Measurements from ENCODE around the gene ANTXR1.

ANTXR1 gene

DNA sequence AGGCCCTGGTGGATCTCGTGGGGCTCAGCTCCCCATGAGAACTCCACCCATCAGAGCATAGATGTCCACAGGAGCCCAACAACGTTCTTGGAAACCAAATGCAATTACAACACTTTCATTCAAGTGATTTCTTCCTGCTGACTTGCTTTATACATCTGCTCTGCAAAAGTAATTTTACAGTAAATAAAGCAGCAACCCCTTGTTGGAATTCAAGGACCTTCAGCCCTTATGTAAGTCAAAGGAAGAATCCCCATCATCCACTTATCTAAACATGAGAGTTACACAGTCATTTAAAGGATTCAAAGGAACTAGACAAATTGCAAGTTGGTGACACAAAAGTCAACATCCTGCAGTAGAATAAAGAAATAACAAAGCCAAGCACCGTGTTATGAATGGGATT, 17.1 kb upstream of the ANTXR1 start:
- H3K36me3 ChIP-seq: no peaks in the 10 kb centered on the region
- TF ChIP-seq Cebpa-rat (IDR thresholded peaks at IDR 0.05): no peak

DNA sequence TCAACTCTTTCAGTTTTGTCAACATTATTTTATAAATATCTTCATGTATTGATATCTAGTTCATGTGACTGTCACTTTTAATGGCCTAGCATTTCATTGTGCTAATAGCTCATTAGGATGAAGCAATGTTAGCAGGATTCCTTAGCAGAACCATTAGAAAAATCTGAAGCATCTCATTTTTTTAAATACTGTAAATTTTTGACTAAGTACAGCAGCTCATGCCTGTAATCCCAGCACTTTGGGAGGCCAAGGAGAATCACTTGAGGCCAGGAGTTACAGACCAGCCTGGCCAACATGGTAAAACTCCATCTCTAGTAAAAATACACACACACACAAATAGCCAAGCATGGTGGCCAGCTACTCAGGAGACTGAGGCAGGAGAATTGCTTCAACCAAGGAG, 15.6 kb upstream of the ANTXR1 start:
- no peak for TF ChIP-seq Cebpa-rat (IDR thresholded peaks at IDR 0.05)
- Histone ChIP-seq H3K36me3 (no peaks in the 10 kb centered on the region), H3K4me1 (no peaks in the 10 kb centered on the region; a peak in 1 of 20 replicates), H3K9me3 (replicated peaks in 1 of 11) (peaks cover 10 to 21% (median 16%) of the 10 kb centered on the region in 11 experiments; a peak in 19 of 22 replicates), H3K9ac (no peak overlapping the region), H3K27me3 (no peaks in the 10 kb centered on the region), H4K20me1 (no peaks in the 10 kb centered on the region), H3K27ac (no peak overlapping the region), H3K4me2 (no peak overlapping the region), H3K4me3 (no peak overlapping the region)

More for the DNA sequence above, 17.1 kb upstream of the ANTXR1 start:
- H3K27ac ChIP-seq: no peak overlapping the region
- no peak overlapping the region for H3K4me2 ChIP-seq
- no peaks in the 10 kb centered on the region; a peak in 1 of 20 replicates for H3K4me1 ChIP-seq
- no peak overlapping the region for H3K4me3 ChIP-seq
- no peak overlapping the region for H3K9ac ChIP-seq
- no peaks in the 10 kb centered on the region for H3K27me3 ChIP-seq
- H4K20me1 ChIP-seq: no peaks in the 10 kb centered on the region
- H3K9me3 ChIP-seq (replicated peaks in 1 of 11): peaks cover 0 to 6% (median 3%) of the 10 kb centered on the region in 11 experiments; a peak in 8 of 22 replicates

DNA sequence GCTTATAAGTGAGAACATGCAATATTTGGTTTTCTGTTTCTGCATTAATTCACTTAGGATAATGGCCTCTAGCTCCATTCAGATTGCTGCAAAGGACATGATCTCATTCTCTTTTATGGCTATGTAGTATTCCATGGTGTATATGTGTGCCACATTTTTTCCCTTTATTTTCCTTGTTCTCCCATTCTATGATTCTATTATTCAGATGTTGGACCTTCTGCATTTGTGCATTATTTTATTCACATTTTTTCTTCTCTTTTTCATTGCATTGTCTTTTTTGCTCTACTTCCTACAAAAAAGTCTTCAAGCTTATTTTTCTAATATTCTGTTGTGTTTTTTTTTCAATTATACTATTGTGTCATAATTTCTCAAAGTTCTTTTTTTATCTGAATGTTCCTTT, 11.1 kb upstream of the ANTXR1 start:
- Histone ChIP-seq H3K9ac (no peak overlapping the region), H4K20me1 (no peaks in the 10 kb centered on the region), H3K9me3 (replicated peaks in 1 of 11) (peaks cover 13 to 37% (median 22%) of the 10 kb centered on the region in 11 experiments; a peak in 19 of 22 replicates), H3K4me3 (no peak overlapping the region), H3K36me3 (no peaks in the 10 kb centered on the region), H3K4me1 (no peaks in the 10 kb centered on the region; a peak in 1 of 20 replicates), H3K27me3 (no peaks in the 10 kb centered on the region), H3K27ac (no peak overlapping the region), H3K4me2 (no peak overlapping the region)
- TF ChIP-seq Cebpa-rat (IDR thresholded peaks at IDR 0.05): no peak

DNA sequence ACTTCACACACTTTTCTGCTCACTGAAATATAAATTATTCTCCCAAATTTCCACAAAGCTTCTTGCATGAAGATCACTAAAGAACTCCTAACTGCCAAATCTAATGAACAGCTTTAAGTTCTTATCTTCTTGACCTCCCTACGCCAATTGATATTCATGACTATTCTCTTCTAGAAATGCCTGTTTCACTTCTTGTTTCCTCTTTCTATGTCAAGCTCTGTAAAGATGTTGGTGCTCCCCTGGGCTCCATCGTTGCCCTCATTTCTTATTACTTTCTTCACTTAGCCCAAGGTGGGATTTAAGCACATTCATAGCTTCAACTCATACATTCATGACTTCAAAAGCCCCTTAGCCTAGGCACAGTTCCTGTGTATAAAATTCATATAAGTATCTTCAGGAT, 9.2 kb upstream of the ANTXR1 start:
- no peaks in the 10 kb centered on the region for H4K20me1 ChIP-seq
- H3K9me3 ChIP-seq (replicated peaks in 1 of 11): peaks cover 13 to 37% (median 22%) of the 10 kb centered on the region in 11 experiments; a peak in 19 of 22 replicates
- H3K27me3 ChIP-seq: no peaks in the 10 kb centered on the region
- no peaks in the 10 kb centered on the region for H3K36me3 ChIP-seq
- TF ChIP-seq Cebpa-rat (IDR thresholded peaks at IDR 0.05): no peak
- H3K4me1 ChIP-seq: no peaks in the 10 kb centered on the region; a peak in 1 of 20 replicates
- H3K4me2 ChIP-seq: no peak overlapping the region
- H3K9ac ChIP-seq: no peak overlapping the region
- no peak overlapping the region for H3K27ac ChIP-seq
- no peak overlapping the region for H3K4me3 ChIP-seq

DNA sequence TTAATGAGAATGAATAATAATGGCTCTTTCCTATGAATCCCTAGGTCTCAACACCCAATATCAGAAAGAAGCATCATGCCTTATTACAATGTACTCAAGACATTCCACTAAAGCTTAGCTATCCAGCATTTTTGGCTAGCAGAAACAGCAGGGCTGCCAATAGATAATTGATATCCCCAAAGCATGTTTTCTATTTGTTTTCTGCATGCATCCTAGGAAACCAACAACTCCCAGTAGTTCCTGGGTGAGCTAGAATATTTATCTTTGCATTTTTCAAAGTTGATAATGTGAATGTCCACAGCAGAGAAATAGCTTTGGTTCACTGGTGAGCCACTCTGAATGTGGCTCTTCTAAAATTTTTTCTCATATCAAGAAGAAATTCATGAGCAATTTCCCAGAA, 5.8 kb upstream of the ANTXR1 start:
- no peak overlapping the region for H3K4me3 ChIP-seq
- H3K36me3 ChIP-seq: no peaks in the 10 kb centered on the region
- H3K4me1 ChIP-seq: peaks cover 0 to 1% (median 0%) of the 10 kb centered on the region in 10 experiments; a peak in 1 of 20 replicates
- no peaks in the 10 kb centered on the region; a peak in 1 of 22 replicates for H4K20me1 ChIP-seq
- H3K4me2 ChIP-seq: no peak overlapping the region
- no peak for TF ChIP-seq Cebpa-rat (IDR thresholded peaks at IDR 0.05)
- H3K27me3 ChIP-seq: peaks cover 0 to 3% (median 0%) of the 10 kb centered on the region in 11 experiments; a peak in 4 of 22 replicates
- H3K9ac ChIP-seq: no peak overlapping the region
- no peak overlapping the region for H3K27ac ChIP-seq
- peaks cover 4 to 18% (median 6%) of the 10 kb centered on the region in 11 experiments; a peak in 14 of 22 replicates for H3K9me3 ChIP-seq (replicated peaks in 1 of 11)

DNA sequence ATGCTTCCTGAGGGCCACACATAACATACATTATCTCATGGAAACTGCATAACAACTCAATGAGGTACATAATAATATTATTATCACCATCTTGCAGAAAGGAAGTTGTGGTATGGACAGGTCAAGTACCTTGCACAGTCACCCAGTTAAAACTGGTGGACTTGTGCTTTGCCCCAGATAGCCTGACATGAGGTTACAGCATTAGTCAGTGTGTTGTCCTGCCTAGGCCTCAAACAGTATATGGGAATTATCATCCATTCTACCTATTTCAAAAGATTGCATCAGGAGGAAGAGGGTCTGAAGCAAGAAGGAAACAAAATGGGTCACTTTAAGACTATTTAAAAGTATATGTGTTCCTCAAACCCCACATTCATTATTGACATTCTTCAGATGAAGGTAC, 5.4 kb upstream of the ANTXR1 start:
- H3K27me3 ChIP-seq: peaks cover 0 to 7% (median 1%) of the 10 kb centered on the region in 11 experiments; a peak in 9 of 22 replicates
- no peak overlapping the region for H3K9ac ChIP-seq
- H3K27ac ChIP-seq: no peak overlapping the region
- H3K4me1 ChIP-seq: peaks cover 0 to 6% (median 1%) of the 10 kb centered on the region in 10 experiments; a peak in 6 of 20 replicates
- TF ChIP-seq Cebpa-rat (IDR thresholded peaks at IDR 0.05): no peak
- no peak overlapping the region for H3K4me3 ChIP-seq
- no peaks in the 10 kb centered on the region; a peak in 1 of 22 replicates for H4K20me1 ChIP-seq
- H3K9me3 ChIP-seq (replicated peaks in 1 of 11): peaks cover under 1 to 14% (median 2%) of the 10 kb centered on the region in 11 experiments; a peak in 10 of 22 replicates
- no peaks in the 10 kb centered on the region for H3K36me3 ChIP-seq
- no peak overlapping the region for H3K4me2 ChIP-seq

DNA sequence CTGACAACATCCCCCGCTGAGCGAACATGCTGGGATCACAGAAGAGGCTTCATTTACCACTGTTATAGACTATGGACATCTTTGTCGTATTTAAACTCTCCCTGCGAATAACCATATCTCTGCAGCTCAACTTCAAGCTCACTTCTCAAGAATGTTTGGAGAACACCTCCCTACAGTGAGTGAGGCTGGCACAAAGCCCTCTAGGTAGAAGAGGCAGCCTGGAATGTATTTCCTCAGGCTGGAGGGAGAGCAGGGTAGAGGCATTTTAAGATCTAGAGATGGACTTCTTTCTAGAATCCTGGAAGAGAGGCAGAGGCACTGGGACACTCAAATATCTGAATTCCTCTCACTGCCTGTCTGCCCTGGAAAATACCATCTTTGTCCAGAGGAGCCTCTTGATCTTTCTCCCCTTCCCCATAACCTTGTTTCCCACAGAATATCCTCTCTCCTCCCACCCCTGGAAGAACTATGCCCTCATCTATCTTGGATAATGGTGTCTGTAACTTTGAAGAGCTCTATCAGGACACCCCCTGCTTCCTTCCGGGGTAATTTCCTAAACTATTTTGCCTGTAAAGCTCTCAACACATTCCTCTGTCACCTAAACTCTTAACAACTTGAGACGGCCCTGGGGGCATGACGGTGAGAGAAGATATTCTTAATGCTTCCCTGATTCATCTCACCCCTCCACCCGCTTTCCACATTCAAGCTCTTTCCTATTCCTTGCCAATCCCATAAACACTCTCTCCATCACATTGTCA, 2.4 kb upstream of the ANTXR1 start:
- Histone ChIP-seq H3K4me1 (peaks cover 11 to 20% (median 15%) of the 10 kb centered on the region in 10 experiments; a peak in 18 of 20 replicates), H3K36me3 (no peaks in the 10 kb centered on the region), H3K27me3 (peaks cover 22 to 36% (median 29%) of the 10 kb centered on the region in 11 experiments), H3K9me3 (replicated peaks in 1 of 11) (no peaks in the 10 kb centered on the region), H3K9ac (no peak overlapping the region), H3K4me2 (no peak overlapping the region), H3K27ac (no peak overlapping the region), H4K20me1 (peaks cover 0 to 9% (median 0%) of the 10 kb centered on the region in 11 experiments; a peak in 4 of 22 replicates), H3K4me3 (no peak overlapping the region)
- TF ChIP-seq Cebpa-rat (IDR thresholded peaks at IDR 0.05): no peak

DNA sequence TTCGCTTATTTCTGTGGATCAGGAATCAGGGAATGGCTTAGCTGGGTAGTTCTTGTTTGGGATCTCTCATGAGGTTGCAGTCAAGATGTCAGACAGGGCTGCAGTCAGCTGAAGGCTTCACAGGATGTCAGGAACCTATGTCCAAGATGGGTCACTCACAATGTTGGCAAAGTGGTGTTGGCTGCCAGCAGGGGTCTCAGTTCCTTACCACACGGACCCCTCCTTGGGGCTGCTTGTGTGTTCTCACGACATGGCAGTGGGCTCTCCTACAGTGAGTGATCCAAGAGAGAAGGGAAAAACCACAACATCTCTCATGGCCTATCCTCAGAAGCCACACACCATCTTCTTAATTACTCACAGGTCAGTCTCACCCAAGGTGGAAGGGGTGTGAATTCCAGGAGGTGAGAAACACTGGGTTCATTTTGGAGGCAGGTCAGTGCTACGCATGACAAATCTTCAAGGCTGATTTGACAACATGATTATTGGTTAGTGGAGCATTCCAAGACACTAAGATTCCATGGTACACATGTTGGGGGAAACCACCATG, 1.3 kb upstream of the ANTXR1 start:
- TF ChIP-seq Cebpa-rat (IDR thresholded peaks at IDR 0.05): no peak
- H3K4me2 ChIP-seq: no peak overlapping the region
- H3K27me3 ChIP-seq: peaks cover 22 to 41% (median 29%) of the 10 kb centered on the region in 11 experiments
- H3K27ac ChIP-seq: no peak overlapping the region
- H4K20me1 ChIP-seq: peaks cover 0 to 9% (median 0%) of the 10 kb centered on the region in 11 experiments; a peak in 4 of 22 replicates
- H3K36me3 ChIP-seq: no peaks in the 10 kb centered on the region
- no peak overlapping the region for H3K4me3 ChIP-seq
- H3K9ac ChIP-seq: no peak overlapping the region
- no peaks in the 10 kb centered on the region for H3K9me3 ChIP-seq (replicated peaks in 1 of 11)
- peaks cover 11 to 20% (median 15%) of the 10 kb centered on the region in 10 experiments; a peak in 18 of 20 replicates for H3K4me1 ChIP-seq
